Activated CD4-positive, alpha-beta T cell treated with anti-CD3 and anti-CD28 coated beads, Interleukin-2, amount 50 U/mL, for 1 hour (primary cell): ENCODE results near the gene TMEM9B.
"Not testable (repeated sequence)": the region's sequence is repeated elsewhere in the genome, so short reads cannot be mapped to it uniquely, and the experiment has no call there.

Source experiments
- DNase-seq: peaks from one replicate; pipeline ENCODE4 v3.0.0-alpha.2; 2020

The TMEM9B gene

DNA sequence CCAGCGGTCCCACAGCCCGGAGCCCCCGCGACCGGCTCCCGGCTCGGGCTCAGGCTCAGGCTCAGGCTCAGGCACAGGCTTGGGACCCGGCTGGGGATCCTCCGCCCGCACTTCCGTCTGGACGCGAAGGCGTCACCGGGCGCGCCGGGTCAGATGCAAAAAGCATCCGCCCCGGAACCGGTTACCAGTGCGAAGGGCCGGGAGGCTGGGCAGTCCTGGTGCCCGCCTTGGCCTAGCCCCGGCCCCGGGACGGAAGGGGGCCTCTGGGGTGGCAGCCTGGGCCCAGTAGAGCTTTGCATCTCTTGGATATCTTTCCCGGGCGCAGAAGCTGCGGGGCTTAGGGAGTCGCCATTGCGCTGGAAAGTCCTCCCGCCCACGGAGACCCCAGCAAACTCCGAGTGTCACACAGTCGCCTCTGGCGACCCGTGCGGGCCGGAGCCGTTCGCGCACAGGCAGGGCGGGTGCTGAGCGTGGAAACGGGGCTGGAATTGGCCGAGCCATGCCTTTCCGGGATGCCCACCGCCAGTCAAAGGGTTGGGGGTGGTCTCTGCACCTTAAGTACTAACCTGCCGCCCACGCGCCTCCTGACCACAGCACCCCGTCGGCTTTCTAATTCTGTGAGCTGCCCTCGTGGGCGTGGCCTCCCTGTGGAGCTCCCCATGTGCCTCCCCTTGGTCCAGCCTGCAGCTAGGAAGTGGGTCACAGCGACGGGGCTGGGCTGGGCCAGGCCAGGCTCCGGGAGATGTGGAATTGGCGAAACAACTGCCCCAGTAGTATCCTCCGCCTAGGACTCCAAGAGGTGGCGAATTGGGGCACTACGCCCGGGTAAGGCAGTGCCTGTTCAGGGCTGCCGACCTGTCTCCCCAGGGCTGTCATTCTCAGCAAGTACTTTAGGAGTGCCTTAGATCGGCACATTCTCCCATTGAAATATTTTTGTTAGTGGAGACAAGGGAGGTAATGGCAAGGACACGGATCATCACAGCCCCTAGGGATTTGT, at the start of gene TMEM9B:
Gene TMEM9B (minus strand): TSS at position 119 of the 997 bp plus-strand sequence. CDS start 129 bp downstream, outside the sequence.
- peak; percentile 68 for DNase-seq

- DNase-seq, result no peak
Measured at GRCh38 chr11:9013373-9013772, 49.1 kb upstream of the TMEM9B start.

DNA sequence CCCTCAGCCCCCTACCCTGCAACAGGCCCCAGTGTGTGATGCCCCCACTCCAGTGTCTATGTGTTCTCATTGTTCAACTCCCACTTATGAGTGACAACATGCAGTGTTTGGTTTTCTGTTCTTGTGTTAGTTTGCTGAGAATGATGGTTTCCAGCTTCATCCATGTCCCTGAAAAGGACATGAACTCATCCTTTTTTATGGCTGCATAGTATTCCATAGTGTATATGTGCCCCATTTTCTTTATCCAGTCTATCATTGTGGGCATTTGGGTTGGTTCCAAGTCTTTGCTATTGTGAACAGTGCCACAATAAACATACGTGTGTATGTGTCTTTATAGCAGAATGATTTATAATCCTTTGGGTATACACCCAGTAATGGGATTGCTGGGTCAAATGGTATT, 45.3 kb upstream of the TMEM9B start:
- DNase-seq, result not testable (repeated sequence)

GRCh38 chr11:9008661-9009060, 44.4 kb upstream of the TMEM9B start:
- DNase-seq, result no peak

- no peak for DNase-seq
Measured at GRCh38 chr11:9008011-9008550, 43.8 kb upstream of the TMEM9B start.

- no peak for DNase-seq
Measured at GRCh38 chr11:9005087-9005486, 40.8 kb upstream of the TMEM9B start.

DNA sequence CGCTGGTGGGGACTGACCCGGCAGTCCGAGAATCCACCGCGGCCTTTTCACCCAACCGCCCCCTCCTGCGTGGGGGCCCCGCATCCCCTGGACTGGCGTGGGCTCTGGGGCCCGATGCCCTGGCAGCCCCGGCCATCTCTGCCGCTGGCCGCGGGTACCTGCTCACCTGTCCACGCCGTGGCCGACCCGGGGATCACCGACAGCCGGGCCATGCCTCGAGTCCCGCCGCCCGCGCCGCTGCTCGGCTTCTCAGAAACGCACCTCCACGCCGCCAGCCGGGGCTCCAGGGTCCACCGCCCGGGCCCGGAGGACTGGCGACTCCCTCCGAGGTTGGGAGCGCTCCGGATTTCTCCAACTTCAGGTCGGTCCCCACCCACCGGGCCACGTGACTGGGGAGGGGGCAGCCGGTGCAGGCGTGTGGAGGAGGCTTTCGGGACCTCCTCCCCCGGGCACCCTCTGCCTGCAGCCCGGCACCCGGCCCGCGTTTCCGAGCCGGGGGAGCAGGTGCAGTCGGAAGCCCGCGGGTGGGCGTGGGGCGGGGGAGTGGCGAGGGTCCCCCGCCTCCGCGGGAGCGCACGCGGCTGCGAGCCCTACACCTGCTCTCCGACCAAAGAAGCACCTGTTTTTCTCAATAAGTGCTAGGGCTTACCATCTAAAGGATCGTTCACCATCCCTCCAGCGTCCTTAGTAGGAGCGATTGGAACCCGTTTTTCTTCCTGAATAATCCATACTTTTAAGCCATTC, 40.1 kb upstream of the TMEM9B start:
- peak; percentile 11 for DNase-seq

- DNase-seq, result peak; percentile 83
Measured at GRCh38 chr11:9003573-9004182, 39.4 kb upstream of the TMEM9B start, which contains the start of gene NRIP3. TSS of gene NRIP3 (minus strand) at chr11:9004001. CDS start at chr11:9003935, 66 bp downstream.

DNA sequence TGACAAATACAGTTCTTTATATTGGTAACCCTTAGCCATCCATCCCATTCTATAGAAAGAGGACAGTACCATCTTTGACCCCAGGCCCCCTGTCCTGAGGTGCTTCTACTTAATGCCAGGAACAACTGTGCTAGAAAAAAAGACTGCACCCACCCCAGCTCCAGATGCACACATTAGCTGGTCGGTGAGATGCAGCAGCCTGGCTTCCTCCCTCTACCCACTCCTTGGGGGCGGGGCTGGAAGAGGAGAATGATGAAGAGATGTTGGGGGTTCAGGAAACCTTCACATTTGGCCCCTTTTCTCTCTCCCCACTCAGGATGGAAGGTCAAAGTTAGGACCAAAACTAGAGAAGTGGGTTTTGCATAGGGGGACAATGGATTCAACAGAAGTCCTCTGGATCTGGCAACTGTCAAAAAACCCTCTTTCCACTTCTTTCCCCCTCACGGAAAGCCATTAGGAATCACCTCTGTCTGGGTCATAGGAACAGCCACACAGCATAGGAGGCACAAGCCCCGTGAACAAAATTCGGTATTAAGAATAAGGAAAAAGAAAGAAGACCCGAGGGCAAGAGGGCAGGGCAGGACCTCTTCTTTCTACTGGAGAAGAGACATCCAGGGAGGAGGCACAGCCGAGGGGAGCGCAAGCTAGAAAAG, 38.8 kb upstream of the TMEM9B start:
- DNase-seq, result no peak

- peak; percentile 5 for DNase-seq
Measured at GRCh38 chr11:9001736-9002135, 37.5 kb upstream of the TMEM9B start.

DNA sequence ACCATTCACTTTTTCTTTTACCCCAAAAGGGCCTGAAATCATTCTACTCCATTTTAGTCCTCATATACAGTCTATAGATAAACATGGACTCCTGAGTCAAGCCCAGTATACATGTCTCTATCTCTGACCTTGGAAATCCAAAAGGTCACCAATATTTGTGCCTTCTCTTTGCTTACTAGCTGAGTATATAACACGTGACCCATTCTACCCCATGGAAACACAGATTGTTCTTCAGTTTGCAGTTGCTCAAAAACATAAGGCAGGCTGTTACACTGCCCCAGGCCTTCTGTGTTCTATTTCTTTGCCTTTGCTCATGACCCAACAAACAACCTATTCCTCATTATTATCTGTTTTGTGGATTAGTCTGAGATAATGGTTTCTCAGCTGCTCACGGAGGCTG, 33.8 kb upstream of the TMEM9B start:
- DNase-seq, result no peak

DNA sequence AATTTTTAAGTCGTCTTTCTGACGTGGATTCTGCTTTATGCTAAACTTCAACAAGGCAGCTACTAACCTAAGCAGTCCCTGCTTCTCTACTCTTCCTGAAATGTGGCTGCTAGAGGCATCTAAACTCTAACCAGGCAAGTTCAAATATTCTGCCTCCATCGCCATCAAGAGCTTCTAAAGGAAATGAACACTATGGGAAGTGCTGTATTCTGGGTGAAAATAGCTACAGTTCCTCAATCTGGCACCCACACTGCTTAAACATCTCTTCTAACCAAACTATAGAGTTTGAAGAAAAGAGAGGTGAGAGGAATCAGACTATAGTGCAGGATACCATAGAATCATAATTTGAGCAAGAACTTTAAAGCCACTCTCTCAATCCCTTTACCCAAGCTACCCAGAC, 33.2 kb upstream of the TMEM9B start:
- no peak for DNase-seq

- DNase-seq, result no peak
Measured at GRCh38 chr11:8989453-8989852, 25.2 kb upstream of the TMEM9B start.

- no peak for DNase-seq
Measured at GRCh38 chr11:8988329-8989234, 24.3 kb upstream of the TMEM9B start.

GRCh38 chr11:8987446-8987845, 23.2 kb upstream of the TMEM9B start:
- DNase-seq, result no peak

GRCh38 chr11:8986772-8987171, 22.5 kb upstream of the TMEM9B start:
- not testable (repeated sequence) for DNase-seq

GRCh38 chr11:8985462-8985861, 21.2 kb upstream of the TMEM9B start:
- DNase-seq, result no peak

DNA sequence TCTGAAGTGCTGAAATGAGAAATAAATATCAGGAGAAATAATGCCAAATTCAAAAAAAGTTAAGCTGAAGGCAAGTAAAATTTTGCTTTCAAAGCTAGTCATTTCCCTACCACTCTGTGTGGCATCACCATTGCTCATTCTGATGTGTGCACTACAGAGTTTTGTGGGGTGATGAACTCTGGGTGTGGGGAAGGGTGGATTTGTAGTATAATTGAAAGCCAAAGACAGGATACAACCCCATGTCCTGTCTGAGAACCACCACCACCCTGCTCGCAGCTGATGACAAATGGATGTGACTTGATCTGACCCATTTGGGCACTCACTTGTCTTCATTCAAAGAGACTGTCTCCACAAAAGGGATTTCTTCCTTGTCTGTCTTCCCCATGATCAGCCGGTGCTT, 19.3 kb upstream of the TMEM9B start:
- DNase-seq, result no peak

GRCh38 chr11:8980485-8980884, 16.2 kb upstream of the TMEM9B start:
- DNase-seq, result no peak

DNA sequence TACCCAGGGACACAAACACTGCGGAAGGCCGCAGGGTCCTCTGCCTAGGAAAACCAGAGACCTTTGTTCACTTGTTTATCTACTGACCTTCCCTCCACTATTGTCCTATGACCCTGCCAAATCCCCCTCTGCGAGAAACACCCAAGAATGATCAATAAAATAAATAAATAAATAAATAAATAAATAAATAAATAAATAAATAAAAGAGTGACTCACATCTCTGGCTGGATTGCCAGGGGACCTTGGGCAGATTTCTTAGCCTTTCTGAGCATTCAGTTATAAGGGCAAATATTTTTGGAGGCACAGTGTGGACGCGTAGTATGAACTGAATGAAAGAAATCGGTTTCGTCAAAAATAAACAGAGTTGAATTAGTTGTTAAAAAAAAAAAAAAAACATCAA, 15.1 kb upstream of the TMEM9B start:
- DNase-seq, result not testable (repeated sequence)

DNA sequence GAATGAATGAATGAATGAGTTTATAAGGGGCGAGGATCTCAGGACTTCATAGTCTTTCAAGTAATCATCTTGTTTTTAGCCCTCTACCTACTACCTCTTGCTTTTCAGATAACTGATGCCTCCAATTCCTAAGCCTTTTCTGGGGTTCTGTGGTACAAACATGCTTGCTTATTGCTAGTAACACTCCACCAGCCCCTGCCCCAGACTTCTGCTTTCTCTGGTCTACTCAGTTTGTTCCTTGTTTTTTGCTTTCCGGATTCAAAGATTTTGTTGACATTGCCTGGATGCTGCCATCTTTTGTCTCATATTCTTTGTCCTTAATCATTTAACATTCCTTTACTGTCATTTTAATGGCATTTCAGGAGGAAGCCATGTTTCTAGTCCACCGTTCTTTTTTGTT, 8.9 kb upstream of the TMEM9B start:
- DNase-seq, result no peak
